ENCODE data around the gene RASD1. TPM values are rescaled to one million over a fixed set of nuclear protein-coding genes. Genes with fewer than 3 reads are reported as not detected.

The RASD1 gene
- polyA plus RNA-seq, 1 of the 3 experiments (the other 2 are of a cell fraction): 0.43 TPM

DNA sequence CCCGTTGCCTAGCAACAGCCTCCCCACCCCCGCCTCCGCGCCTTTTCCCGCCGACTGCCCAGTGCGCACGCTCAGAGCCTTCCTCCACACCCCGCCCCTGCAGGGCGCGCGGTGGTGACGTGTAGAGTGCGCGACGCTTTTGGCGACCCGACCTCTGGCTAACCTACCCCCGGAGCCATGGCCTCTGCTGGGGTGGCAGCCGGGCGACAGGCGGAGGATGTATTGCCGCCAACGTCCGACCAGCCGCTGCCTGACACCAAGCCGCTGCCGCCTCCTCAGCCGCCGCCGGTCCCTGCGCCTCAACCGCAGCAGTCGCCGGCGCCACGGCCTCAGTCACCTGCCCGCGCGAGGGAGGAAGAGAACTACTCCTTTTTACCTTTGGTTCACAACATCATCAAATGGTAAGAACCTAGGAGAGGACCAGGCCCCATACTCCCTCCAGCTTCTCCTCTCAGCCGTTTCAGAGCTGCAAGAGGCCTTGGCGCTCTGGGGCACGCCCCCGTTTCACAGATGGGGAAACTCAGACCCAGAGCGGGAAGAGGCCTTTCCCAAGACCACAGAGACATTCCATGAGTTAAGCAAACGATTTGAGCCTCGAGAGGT is 19.2 kb downstream of the RASD1 start, which contains the start of gene MED9 (continued):
- TF ChIP-seq YY1 (IDR thresholded peaks at IDR 0.05; ENCODE audit: low read depth) (peak; percentile 68; the same call in 1 of the 2 replicates), CHD2 (IDR thresholded peaks at IDR 0.05; ENCODE audit: low read length, partially characterized antibody) (peak; percentile 60), RCOR1 (IDR thresholded peaks at IDR 0.05; ENCODE audit: low read length) (peak; percentile 23; the same call in 1 of the 2 replicates), USF1 (IDR thresholded peaks at IDR 0.05; ENCODE audit: borderline replicate concordance, low read depth) (no peak)

- H3K79me2 ChIP-seq (ENCODE audit: insufficient read depth): peaks cover 26% of the 10 kb centered on the region
- no peaks in the 10 kb centered on the region for H3K9me3 ChIP-seq
- H3F3A ChIP-seq (replicated peaks; ENCODE audit: insufficient read depth): no peaks in the 10 kb centered on the region
- H3K36me3 ChIP-seq (replicated peaks in 1 of 2; ENCODE audit: control insufficient read depth in 1 of 2, insufficient read depth in 2 of 2, low read length in 1 of 2): peaks cover 0 to 4% of the 10 kb centered on the region in 2 experiments
- H3K27ac ChIP-seq (ENCODE audit: low read depth in 2 of 2, low read length in 1 of 2): no peak overlapping the region
- H3K9ac ChIP-seq: no peak overlapping the region
- H3K4me3 ChIP-seq (ENCODE audit: low read depth in 2 of 2, low read length in 1 of 2): no peak overlapping the region
- 75% methylated on average over 7 of the region's 7 CpGs for WGBS (ENCODE audit: low lambda C conversion rate)
- H3K9me2 ChIP-seq: no peaks in the 10 kb centered on the region
- DNase-seq: no peak
- TF ChIP-seq MXI1 (IDR thresholded peaks at IDR 0.05; ENCODE audit: low read depth, low read length): no peak
- TF ChIP-seq, protein P1, sequence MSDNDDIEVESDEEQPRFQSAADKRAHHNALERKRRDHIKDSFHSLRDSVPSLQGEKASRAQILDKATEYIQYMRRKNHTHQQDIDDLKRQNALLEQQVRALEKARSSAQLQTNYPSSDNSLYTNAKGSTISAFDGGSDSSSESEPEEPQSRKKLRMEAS (IDR thresholded peaks at IDR 0.05; ENCODE audit: low read depth): no peak
- no peak for TF ChIP-seq NFIC (IDR thresholded peaks at IDR 0.05; ENCODE audit: borderline replicate concordance)
- TF ChIP-seq USF1 (IDR thresholded peaks at IDR 0.05; ENCODE audit: borderline replicate concordance, low read depth): no peak
- no peak for TF ChIP-seq FOXJ3 (CRISPR knock-in tag; IDR thresholded peaks at IDR 0.05)
- no peak for TF ChIP-seq MEF2A (IDR thresholded peaks at IDR 0.05; ENCODE audit: borderline replicate concordance, low read depth)
- no peak for TF ChIP-seq EP300 (IDR thresholded peaks at IDR 0.05; ENCODE audit: borderline replicate concordance in 1 of 2, low read depth in 1 of 2, low read length in 1 of 2)
- no peak for TF ChIP-seq CTCF (IDR thresholded peaks at IDR 0.05)
- no peak for TF ChIP-seq RXRA (IDR thresholded peaks at IDR 0.05; ENCODE audit: borderline replicate concordance, low read depth)
- ChIA-PET POLR2A (no interaction called here), CTCF (no interaction called here)
- peaks cover 9% of the 10 kb centered on the region; the same call in 1 of the 2 replicates for H3K27me3 ChIP-seq (ENCODE audit: insufficient read depth)
- peaks cover 7 to 10% of the 10 kb centered on the region in 2 experiments; a peak in 3 of 4 replicates for H3K4me1 ChIP-seq (ENCODE audit: control insufficient read depth in 1 of 2, insufficient read depth in 2 of 2, low read depth in 1 of 2, low read length in 1 of 2)
- no peaks in the 10 kb centered on the region for H4K20me1 ChIP-seq (ENCODE audit: insufficient read depth)
- H3K4me2 ChIP-seq: no peak overlapping the region
- no peak overlapping the region for H2AFZ ChIP-seq (ENCODE audit: low read depth)
Measured at GRCh38 chr17:17474341-17474740, 21.9 kb downstream of the RASD1 start.

Measured in SK-N-SH (cell line).